Stimulated activated CD4-positive, alpha-beta T cell treated with anti-CD3 and anti-CD28 coated beads, Interleukin-2, amount 100 ng/mL, for 4 hours (primary cell): ENCODE measurements around the gene FHAD1.

Experiments used
- DNase-seq: peaks from one replicate; pipeline ENCODE4 v3.0.0-alpha.2; 2020; ENCODE audit warnings: low read depth

The FHAD1 gene

DNA sequence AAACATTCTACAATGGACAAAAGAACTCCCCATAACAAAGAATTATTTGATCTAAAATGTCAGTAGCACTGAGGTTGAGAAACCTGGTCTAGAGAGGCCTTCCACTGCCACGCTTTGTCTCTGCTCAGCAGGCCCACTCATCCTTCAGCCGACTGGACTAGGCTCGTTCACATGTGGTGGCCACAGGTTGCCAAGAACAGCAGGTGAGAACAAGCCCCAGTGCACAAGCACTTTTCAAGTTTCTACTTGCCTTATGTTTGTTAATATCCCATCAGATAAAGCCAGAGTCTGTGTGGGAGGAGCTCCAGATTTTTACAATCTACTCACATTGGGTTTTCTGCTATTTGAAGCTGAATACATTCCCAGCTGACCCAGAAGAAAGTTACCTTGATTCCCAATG is 153.6 kb downstream of the FHAD1 start:
- no peak for DNase-seq

DNA sequence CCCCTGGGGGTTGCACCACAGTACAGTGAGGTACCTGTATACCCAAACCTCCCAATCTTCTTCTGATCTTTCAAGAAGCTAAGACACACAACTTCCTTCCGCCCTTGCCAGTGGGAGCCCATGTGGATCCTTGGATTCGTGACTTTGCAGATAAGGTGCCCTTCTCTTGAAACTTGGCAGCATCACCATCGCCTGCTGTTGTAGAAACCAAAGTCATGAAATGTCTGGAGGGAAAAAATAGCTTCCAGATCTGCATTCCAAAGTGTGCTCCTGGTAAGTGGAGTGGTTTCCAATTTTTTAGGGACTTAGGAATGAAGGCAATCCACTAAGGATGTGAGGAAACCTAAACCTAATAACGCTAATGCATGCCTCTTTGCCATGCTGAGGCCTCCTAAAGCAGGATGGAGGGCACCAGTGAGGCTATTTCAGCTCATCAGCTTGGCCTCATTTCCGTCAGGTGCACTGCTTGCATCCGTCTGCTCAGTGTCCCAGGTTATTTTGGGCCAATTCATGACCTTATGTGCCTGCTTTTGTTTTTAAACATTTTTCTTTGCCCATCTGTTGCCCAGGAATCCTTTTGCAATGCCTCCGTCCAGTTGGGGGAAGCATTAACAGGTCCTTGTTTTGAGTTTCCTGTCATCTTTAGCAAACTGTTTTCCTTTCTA is 154.5 kb downstream of the FHAD1 start:
- DNase-seq, result no peak

DNA sequence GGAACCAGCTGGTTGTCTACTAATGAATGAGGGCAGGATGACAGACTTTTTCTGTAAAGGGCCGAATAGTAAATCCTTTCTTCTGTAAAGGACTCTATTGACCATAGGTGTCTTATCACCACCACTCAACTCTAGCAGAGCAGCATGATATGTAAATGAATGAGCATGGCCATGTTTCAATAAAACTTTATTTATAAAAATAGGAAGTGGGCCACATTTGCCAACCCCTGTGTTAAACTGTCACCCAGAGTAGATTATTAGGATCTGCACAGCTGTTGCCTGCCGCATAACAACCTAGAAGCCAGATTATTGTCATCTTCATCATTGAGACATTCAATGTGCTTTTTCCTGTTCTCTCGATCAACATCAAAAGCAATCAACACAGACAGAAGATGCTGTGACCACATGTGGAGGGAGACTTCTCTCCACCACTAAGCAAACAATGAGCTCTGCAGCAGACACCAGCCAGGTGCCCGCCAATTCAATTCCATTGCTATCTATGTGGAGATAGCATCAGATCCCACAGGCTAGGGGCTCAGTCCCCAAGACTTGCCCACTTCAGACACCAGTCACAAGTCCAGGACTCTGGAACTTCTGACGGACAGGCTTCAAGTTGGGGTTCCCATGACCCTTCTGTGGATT is 155.9 kb downstream of the FHAD1 start:
- no peak for DNase-seq

DNA sequence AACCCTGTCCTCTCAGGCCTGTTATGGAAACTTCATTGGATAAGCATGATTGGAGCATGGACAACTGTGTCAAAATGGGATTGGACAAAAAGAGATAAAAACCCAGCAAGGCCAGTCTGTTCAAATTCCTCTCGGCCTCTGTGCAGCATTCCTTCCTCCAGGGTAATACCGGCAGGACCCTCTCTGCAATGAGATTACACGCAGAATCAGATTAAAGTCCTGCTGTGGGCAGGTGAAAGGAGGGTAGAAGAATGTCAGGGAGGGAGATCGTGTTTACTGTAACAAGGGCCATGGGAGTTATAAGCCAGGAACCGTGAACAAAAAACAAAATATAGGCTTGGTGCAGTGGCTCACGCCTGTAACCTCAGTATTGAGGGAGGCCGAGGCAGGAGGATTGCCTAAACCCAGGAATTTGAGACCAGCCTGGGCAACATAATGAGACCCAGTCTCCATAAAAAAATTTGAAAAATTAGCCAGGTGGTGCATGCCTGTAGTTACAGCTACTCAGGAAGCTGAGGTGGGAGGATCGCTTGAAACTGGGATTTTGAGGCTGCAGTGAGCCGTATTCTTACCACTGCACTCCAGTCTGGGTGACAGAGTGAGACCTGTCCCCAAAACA is 157.0 kb downstream of the FHAD1 start:
- DNase-seq, result no peak

DNA sequence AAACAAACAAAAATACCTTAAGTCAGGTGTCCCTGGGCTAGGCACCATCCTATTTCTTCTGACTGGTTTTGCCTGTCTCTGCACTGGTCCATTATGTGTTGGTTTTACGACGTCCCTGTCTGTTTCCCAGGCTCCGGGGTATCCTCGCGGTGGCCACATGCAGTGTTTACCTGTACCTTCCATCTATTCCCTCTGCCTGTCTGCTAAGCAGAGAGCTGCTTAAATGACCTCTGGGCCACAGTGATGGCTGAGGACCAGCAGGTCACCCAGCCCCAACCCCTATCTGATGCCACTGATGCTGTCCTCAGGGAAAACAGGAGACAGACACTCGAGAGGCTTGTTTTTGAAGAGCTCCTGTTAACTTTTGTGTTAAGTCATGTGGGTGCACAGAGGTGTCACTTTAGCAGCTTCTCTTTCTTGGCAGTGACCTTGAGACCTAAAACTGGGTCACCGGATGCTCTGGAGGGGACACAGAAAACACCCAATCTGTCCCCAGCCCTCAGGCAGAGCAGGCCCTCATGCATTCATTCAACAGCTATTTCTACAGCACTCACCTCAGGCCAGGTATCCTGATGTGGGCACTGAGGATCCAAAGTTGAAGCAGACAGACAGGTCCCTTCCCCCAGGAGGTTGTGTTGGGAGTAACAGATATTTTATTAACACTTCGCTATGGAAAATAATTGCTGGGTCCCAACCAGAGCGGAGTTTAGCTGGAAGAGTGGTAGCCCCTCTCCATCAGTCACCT is 158.3 kb downstream of the FHAD1 start:
- DNase-seq, result no peak

DNA sequence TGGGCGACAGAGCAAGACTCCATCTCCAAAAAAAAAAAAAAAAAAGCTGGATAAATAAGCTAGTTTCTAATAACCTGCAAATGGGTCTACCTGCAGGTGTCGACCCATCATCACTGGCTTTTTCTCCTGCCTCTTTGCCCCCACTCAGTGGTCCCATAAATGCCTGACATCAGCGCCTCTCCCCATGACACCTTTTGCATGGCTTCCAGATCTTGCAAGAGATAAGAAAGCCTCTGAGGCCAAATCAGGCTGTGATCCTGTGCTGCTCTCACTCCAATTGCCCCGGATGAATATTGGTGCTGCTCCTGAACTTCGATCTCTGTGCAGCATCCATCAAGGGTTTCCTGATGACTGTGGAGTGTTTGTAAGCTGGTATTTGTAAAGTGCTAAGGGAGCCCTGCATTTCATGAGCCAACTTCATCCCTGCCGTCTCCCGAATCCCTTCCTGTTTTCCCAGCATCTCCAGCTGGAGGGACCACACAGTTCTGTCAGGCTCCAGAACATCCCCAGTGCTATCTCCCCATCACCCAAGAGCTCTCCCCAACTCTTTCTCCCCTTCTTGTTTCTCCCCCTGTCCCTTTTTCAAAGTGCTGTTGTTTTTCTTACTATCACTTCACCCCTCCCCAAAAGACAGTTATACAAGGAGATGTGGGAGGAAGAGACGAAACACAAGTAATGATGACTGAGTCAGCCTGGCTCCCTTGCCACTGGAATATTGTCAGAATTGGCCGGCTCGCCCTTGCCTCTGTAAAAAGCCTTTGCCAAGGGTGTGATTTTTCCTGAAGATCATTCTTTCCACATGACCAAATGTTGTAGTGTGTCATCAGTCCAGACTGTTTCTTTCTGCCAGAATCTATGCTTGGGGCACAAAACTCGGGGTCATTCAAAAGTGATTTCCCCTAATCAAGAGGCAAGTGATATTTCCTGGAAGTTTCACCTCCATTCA is 159.9 kb downstream of the FHAD1 start:
- DNase-seq, result no peak

DNA sequence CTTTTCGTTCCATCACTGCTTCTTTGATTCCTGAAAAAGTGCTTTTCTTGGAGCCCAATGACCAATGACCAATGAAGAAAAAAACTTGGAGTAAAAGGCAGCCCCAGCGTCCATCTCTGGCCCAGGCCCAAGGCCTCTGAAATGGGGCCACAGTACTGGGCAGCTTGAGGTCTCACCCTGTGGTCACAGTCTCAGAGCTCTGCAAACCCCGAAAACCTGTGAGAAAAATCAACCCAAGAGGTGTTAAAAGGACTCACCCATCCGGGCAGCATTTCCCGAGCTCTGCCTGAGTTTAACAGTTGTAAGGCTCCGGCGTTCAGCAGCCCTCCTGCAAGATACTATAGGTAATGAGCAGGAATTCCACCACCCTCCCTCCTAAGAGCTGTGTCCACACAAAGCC is 160.6 kb downstream of the FHAD1 start:
- DNase-seq, result no peak

DNA sequence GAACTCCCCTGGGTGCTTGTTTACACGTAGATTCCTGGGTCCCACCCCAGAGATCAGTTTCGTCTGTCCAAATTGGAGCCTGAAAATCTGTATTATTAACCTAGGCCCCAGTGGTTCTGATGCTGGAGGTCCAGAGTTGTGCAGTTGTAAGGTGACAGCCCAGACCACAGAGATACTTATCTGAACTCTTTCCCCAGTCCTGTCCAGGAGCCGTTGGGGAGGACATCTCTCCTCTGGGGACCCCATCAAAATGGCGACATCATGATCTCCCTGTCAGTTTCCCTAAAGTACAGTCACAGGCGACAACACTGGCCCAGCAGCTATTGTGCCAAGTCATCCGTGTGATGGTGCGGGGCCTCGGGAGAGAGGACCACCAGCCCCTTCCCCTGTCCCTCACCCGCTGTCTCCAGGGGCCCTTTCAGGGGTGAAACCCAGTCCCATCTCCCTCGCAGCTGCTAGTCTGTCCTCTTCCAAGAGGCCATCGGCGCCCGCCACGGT is 161.9 kb downstream of the FHAD1 start:
- DNase-seq, result no peak

DNA sequence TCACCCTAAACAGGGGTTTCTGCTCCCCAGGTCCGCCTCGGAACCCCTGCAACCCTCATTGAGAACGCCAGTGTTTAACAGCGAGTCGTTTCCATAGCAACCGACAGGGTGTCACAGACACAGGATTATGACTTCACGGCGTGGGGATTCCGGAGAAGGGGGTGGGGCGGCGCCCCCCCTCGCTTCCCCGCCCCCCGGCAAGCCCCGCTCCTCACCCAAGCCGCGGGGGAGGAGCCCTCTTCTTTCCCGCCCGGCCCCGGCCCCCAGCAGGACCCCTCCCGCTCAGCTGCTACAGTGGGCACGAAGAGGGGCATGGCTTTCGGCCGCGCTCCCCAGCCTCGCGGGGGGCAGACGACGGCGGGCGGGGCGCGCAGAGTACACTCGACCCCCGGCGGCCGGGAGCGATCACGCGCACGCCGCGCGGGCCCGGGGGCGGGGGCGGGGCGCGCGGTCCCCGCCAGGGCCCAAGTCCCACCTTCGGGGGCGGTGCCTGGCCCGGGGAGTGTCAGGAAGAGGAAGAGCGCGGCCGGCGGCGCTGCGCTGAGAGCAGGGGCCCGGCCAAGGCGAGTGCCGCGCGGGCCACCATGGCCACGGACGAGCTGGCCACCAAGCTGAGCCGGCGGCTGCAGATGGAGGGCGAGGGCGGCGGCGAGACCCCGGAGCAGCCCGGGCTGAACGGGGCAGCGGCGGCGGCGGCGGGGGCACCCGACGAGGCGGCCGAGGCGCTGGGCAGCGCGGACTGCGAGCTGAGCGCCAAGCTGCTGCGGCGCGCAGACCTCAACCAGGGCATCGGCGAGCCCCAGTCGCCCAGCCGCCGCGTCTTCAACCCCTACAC is 162.6 kb downstream of the FHAD1 start, which contains the start of gene EFHD2:
TSS of gene EFHD2 (plus strand) at position 501 of the 835 bp plus-strand sequence. CDS start at position 585, 84 bp downstream.
- peak; percentile 86 for DNase-seq

DNA sequence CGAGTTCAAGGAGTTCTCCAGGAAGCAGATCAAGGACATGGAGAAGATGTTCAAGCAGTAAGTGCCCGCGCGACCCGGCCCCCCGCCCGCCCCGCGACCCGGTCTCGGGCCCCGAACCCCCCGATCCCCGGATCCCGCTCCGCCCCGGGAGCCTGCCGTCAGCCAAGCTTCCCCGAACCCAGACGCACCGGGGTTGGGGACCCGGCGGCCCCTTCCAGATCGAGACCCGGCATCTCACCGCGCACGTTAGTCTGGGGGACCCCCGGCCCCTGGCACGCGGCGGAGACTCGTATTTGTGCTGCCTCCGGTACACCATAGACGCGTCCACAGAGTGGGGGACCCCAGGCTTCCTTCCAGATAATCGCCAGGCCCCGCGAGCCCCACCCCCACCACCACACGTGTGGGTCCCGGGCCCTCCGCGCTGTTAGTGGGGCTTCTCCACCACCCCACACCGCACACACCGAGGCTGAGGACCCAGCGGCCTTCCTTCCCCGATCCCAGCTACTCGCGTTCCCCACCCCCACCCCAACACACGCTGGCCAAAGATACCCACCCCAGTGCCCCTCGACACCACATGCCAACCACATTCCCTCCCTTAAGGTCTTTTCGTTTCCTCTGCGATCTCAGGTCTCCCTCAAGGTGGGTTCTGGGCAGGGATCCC is 163.3 kb downstream of the FHAD1 start:
- no peak for DNase-seq

DNA sequence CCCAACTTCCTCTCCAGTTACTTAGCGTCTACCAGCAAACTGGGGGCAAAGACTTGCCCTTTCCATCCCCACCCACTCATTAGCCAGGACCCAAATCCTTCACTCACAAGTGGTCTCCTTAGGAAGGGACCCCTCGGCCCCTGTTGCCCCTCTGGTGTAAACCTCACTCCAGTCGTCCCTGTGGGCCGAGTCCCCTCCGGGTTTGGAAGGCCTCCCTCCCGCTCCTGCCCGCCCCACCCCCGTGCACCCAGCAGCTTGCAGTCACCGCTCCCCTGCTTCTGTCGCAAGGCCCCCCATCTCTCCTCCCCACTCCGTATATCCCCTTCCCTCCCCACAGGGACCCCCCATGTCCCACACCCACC is 163.8 kb downstream of the FHAD1 start:
- DNase-seq, result no peak

DNA sequence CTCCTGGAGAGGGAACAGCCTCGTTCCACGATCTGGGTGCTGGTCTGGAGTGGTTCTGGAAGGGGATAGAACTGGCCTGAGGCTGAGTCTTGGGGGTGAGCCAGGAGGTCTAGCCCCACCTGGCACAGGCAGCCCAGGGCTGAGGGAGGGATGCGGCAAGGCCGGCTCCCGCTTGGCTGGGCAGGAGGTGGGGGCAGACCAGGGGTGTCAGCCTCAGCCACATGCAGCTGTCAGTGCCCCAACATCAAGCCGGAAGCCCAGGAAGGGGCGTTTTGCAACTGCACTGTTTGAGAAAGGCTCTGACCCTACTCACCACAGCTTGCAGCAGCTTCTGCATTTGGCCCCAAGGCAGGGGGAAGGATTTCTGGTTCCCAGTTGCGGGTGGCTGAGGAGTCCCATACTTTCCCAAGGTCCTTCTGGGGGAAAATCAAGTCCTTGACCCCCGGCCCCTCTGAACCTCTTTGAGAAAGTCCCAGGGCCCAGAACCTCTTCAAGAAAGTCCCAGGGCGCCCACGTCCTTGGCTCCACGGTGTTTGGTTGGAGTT is 164.6 kb downstream of the FHAD1 start:
- DNase-seq, result no peak

DNA sequence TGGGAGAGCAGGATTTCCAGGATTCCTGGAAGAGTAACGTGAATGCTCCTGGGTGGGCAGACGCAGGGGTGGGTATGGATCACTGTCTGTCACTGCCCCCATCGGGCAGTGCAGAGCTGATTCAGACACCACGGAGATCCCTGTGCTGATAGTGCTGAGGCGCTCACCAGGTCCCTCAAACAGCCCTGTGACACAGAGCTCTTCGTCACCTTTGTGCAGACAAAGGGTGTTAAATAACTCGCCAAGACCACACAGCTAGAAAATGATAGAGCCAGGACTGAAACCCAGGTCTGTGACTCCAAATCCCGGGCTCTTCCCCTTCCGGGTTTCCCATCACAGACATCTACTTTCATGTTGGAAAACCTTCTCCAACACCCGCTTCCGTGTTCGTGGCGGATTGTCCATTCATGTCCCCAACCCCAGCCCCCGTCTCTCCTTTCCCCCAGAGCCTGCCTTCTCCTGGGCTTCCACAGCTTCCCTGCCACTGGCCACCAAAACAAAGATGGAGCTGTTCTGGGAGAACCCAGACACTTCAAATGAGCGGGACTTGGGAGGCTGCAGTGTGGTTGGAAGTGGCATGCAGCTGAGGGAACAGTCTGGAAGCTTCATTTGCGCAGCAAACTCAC is 165.3 kb downstream of the FHAD1 start:
- no peak for DNase-seq

DNA sequence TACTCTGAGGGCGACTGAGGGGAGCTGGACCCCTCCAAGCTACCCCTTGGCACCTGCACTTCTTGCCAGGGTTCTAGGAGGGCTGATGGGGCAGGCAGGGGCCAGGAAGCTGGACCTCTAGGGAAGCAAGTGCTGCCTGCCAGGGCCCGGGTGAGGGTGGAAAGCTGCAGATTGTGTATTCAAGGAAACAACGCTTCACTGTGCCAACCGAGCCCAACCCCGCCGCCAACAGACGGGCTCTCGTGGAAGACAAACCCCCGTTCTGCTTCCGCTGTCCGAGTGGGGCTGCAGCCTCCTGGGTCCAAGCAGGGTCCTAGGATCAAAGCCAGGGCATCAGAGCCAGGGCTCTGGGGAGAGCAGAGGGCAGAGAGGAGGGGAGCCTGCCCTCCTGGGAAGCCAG is 165.8 kb downstream of the FHAD1 start:
- DNase-seq, result no peak

DNA sequence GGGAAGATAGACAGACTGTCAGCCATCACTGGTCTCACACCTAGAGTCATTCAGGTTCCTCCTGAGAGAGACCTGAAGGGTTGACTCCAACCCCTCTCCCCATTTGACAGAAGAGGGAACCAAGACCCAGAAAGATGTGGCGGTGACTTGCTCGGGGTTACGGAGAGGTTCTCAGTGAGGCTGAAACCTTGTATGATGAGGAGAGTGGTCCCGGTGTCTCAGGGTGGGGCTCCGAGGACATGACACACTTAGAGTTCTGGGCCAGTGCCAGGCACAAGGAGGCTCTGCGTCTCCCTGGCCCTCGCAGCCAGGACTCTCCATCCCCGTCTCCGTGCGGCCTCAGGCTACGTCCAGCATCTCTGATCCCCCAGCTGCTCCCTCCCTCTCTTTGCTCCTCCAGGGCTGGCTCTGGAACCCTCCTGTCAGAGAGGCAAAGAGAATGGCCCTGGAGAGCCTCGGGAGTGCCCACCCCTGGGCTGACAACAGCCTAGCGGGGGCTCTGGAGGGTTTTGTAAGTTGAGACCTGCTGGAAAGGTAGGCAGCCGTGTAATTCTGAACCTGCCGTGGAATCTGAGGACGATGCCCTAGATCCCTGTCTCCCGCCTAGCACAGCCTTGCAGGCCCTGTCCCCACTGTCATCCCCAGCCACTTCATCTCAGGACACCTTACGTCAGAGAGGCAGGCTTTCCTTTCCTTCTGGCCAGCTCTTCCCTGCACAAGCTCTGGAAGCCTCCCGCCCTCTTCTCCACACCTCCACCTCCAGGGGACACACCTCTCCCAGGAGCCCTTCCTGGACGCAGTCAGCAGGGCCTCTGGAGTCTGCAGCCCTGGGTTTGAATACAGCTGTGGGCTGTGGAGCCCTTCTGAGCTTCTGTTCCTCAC is 166.8 kb downstream of the FHAD1 start:
- no peak for DNase-seq

DNA sequence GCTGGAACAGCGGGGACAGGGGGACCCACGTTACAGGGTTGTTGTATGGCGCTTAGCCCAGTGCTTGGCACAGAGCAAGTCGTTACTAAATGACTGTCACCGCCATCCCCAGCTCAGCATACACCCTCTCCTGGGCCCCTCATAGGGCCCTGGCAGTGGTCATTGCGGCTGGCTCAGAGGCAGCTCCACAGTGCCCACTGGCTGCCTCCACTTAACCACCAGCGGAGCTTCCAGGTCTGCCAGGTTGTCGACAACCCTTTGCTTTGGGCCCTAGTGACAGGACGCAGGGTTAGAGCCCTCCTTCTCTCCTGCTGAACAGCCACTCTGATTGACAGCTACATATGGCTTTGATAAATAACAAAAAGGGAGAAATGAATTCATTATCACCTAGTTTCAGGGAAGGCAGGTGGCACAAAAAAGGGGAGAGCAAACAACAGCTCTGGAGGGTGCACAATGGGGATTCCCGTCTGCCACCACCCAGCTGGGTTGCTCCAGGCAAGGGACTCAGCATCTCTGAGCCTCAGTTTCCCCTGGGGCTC is 167.5 kb downstream of the FHAD1 start:
- no peak for DNase-seq

DNA sequence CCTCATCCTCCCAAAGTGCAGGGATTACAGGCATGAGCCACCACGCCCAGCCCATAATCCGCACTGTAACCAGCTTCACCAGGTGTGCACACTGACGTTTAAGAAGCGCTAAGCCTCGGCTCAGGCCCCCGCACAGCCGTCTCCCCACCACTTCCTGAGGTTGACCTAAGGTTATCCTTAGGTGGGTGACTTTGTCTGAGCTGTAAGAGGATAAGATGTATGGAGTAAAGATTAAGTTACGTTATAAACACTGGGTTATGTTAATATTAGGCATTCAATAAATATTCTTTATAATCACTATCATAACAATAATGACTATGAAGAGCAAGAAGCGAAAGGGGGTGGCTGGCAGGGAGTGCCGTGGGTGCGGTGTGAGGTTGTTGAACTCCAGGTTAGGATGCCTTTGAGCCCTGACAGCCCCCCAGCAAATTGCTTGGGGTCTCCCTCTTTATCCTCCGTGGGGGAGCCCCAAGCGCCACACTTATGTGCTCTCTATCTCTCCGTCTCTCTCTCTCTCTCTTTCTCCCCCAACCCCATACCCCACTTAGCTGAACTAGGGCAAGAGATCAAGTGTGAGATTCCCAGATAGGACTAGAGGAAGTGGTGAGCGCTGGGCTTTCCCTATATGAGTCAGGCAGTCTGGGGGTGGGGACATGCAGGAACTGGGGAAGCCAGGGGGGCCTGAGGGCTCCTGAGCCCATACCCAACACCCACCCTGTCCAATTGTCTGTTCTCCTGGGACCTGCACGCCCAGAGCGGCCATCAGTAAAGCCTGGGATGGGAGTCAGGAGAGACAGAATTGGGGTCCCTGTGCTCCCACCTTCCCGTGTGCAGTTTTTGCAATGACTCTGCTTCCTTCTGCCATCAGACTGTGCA is 170.3 kb downstream of the FHAD1 start:
- peak; percentile 57 for DNase-seq
